ENCODE results near the gene LOC101059915.
"Not testable (repeated sequence)": the region's sequence is repeated elsewhere in the genome, so short reads cannot be mapped to it uniquely, and the experiment has no call there.

LOC101059915 gene

GRCh38 chrX:71676068-71676795 lies 8.9 kb downstream of the LOC101059915 start:
- not testable (repeated sequence) for DNase-seq

GRCh38 chrX:71677195-71677594 lies 9.8 kb downstream of the LOC101059915 start:
- not testable (repeated sequence) for DNase-seq

- no peak for DNase-seq
Observed at GRCh38 chrX:71679575-71680207, 12.3 kb downstream of the LOC101059915 start.

GRCh38 chrX:71696641-71697465 lies 29.5 kb downstream of the LOC101059915 start:
- DNase-seq = not testable (repeated sequence)

GRCh38 chrX:71697466-71698298 lies 30.3 kb downstream of the LOC101059915 start:
- not testable (repeated sequence) for DNase-seq

GRCh38 chrX:71698299-71699022 lies 31.1 kb downstream of the LOC101059915 start:
- DNase-seq = not testable (repeated sequence)

GRCh38 chrX:71699023-71699344 lies 31.6 kb downstream of the LOC101059915 start:
- DNase-seq = not testable (repeated sequence)

GRCh38 chrX:71702853-71703252 lies 35.5 kb downstream of the LOC101059915 start:
- not testable (repeated sequence) for DNase-seq

- DNase-seq = not testable (repeated sequence)
Observed at GRCh38 chrX:71714064-71714463, 46.7 kb downstream of the LOC101059915 start.

- DNase-seq = not testable (repeated sequence)
Observed at GRCh38 chrX:71715551-71715950, 48.2 kb downstream of the LOC101059915 start.

GRCh38 chrX:71716323-71716722 lies 49.0 kb downstream of the LOC101059915 start:
- DNase-seq = not testable (repeated sequence)

GRCh38 chrX:71718185-71718584 lies 50.8 kb downstream of the LOC101059915 start, which contains the start of gene CXorf49:
Gene CXorf49 (minus strand): TSS chrX:71718285. CDS start chrX:71718151, 134 bp downstream.
- not testable (repeated sequence) for DNase-seq

- not testable (repeated sequence) for DNase-seq
Observed at GRCh38 chrX:71719195-71719594, 51.8 kb downstream of the LOC101059915 start.

- DNase-seq = not testable (repeated sequence)
Observed at GRCh38 chrX:71720289-71720886, 53.0 kb downstream of the LOC101059915 start.

Data from DMS53 (cell line).